ENCODE data around the gene RELN.

DNA sequence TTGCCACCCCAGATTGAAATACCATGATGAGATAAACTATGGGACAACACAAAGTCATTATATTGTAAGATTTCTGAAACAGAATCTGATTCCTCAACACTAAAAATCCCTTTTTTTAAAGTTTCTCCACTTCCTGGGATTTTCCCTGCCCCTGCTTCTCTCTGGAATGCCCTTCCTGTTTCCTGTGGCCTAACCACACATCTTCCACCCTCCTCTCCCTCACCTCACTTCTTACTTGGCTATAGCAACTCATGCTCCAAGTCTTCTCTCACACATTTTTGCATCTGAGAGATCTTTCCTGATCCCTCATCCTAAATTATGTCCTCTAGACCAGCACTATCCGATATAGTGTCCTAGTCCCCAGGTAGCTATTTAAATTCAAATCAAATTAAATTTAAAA, 4.1 kb upstream of the RELN start:
- TF ChIP-seq, protein P1, sequence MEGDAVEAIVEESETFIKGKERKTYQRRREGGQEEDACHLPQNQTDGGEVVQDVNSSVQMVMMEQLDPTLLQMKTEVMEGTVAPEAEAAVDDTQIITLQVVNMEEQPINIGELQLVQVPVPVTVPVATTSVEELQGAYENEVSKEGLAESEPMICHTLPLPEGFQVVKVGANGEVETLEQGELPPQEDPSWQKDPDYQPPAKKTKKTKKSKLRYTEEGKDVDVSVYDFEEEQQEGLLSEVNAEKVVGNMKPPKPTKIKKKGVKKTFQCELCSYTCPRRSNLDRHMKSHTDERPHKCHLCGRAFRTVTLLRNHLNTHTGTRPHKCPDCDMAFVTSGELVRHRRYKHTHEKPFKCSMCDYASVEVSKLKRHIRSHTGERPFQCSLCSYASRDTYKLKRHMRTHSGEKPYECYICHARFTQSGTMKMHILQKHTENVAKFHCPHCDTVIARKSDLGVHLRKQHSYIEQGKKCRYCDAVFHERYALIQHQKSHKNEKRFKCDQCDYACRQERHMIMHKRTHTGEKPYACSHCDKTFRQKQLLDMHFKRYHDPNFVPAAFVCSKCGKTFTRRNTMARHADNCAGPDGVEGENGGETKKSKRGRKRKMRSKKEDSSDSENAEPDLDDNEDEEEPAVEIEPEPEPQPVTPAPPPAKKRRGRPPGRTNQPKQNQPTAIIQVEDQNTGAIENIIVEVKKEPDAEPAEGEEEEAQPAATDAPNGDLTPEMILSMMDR (IDR thresholded peaks at IDR 0.05; ENCODE audit: low read depth, low read length): no peak
- TF ChIP-seq POLR2A (IDR thresholded peaks at IDR 0.05; ENCODE audit: extremely low read depth, insufficient read length) (no peak), MYC (IDR thresholded peaks at IDR 0.05; ENCODE audit: low read depth, low read length) (no peak)
- TF ChIP-seq, protein P2, sequence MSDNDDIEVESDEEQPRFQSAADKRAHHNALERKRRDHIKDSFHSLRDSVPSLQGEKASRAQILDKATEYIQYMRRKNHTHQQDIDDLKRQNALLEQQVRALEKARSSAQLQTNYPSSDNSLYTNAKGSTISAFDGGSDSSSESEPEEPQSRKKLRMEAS (IDR thresholded peaks at IDR 0.05; ENCODE audit: low read depth, low read length): no peak
